T-helper 22 cell (primary cell): ENCODE results near the gene FXYD1.
"Not testable (repeated sequence)": the region's sequence is repeated elsewhere in the genome, so short reads cannot be mapped to it uniquely, and the experiment has no call there.

Source experiments
- DNase-seq: peaks from one replicate; pipeline ENCODE4 v3.0.0-alpha.2; 2020; ENCODE audit warnings: low read depth

FXYD1 gene

GRCh38 chr19:35143231-35143715 lies 4.6 kb downstream of the FXYD1 start, which contains the start of gene FXYD7:
Gene FXYD7, plus strand, starts transcription at chr19:35143255. Its CDS starts 79 bp downstream, at chr19:35143334.
- peak; percentile 17 for DNase-seq

- no peak for DNase-seq
Observed at GRCh38 chr19:35143818-35144217, 5.2 kb downstream of the FXYD1 start.

GRCh38 chr19:35144259-35144599 lies 5.6 kb downstream of the FXYD1 start:
- no peak for DNase-seq

GRCh38 chr19:35144600-35145436 lies 6.2 kb downstream of the FXYD1 start:
- peak; percentile 26 for DNase-seq

DNA sequence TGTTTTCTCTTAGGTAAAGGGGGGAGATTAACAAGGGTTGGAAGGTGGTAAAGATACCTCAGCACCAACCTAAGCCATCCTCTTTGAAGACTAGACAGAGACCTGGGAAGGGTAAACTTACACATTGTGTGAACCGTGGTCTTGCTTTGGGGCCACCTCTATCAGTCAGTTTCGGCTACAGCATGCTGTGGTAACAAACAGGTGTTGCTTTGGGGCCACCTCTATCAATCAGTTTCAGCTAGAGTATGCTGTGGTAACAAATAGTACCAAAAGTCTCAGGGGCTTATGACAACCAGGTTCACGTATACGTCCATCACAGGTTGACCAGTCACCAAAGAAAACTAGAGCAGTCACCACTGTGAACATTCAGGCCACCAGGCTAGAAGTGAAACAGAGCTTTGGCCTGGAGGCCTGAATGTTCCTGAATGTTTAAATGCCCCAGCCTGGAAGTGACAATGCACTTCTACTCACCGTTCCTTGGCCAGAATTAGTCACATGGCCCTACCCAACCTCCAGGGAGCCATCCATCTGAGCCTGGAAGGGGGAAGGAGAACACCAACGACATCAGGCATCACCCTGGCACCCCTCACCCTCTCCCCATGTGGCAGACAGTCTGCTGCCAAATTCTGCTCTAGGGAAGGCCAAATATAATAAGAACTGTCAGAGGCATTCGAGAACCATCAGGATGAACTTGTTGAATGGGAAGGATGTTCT lies 8.3 kb downstream of the FXYD1 start:
- no peak for DNase-seq

- DNase-seq: no peak
Observed at GRCh38 chr19:35149463-35149862, 10.8 kb downstream of the FXYD1 start.

DNA sequence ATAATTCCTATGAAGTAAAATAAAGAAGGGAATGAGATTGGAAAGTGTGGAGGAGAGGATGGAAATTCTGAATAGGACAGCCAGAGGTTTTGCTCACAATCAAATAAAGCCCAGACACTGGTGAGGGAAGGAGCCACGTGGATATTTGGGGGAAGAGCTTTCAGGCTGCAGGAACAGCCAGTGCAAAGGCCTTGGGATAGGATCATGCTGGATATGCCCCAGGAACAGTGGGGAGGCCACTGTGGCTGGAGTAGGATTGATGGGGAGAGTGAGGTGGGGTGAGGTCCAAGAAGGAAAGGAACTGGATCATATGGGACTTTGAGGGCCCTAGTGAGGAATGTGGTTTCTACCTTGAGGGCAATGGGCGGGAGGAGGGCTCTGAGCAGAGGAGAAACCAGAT lies 11.8 kb downstream of the FXYD1 start:
- DNase-seq: no peak

GRCh38 chr19:35151273-35152065 lies 12.8 kb downstream of the FXYD1 start:
- no peak for DNase-seq

- DNase-seq: not testable (repeated sequence)
Observed at GRCh38 chr19:35153129-35153522, 14.5 kb downstream of the FXYD1 start.

DNA sequence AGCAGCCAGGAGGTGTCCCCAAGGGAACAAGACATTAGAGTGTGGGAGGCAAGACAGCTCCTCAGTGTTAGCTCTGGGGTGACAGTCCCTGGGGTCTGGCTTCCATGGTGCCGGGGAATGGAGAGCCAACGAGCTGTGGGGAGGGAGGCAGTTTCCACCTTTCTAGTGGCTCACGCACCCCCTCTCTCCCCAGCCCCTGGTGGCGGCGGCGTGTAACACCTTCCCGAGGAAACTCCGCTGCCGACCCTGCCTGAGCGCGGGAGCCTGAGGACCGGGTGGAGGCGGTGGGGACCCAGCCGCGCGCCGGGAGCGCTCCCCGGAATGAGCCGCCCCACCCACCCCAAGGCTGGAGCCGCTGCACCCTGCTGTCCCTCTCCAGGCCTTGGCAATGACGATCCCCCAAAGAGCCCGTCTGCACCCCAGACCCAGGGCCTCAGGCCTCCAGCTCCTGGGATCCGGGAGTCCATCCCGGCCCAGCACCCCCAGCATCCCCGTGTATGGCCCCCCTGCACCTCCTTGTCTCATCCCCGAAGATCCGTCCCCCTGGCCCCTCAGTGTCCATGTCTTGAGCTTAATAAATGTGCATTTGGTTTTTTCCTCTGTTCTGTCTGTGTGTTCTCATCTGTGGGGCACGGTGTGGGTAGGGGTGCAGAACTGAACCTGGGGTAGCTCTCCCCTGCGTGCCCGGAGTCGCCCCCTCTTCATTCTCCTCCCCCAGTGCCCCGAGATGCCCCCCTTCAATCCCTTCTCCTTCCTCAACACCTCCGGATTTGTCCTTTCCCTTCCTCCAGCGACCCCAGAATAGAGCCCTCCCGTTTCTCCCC lies 15.3 kb downstream of the FXYD1 start:
- peak; percentile 48 for DNase-seq

DNA sequence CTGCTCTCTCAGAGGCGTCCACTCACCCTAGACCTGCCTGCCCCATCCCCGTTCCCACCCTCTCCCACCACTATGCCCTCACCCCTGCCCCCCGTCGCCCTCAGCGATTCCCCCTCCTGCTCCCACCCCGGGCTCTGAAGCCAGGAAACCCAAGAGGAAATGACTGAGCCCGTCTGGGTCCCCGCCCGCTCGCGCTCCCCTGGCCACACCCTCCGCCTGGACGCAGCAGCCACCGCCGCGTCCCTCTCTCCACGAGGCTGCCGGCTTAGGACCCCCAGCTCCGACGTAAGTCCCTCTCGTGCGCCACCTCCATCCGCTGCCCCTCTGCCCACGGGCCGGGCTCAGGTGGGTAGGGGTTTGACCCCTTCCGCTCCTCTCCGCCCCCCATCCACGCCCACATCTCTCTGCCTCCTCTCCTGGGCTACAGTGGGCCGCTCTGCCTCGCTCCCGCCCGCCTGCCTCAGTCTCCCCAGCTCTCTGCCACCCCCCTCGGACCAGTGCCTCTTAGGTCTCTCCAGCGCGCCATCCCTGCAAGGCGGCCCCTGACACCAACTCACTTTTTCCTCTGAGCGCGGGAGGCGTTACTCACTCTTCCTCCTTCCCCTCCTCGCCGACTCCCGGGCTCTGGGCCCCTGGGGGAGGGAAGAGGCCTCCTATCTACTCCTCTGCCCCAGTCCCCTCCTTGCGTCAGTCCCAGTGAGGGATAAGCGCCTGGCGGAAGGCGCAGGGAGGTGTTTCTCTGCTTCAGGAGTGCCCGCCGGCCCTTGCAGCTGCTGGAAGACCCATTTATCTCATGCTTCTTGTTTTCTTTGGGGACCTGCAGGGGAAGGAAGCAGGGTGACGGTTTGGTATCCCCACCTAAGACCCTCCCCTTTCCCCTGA lies 16.1 kb downstream of the FXYD1 start, which contains the start of gene FXYD5:
TSS of gene FXYD5 (plus strand) at position 211 of the 882 bp plus-strand sequence. CDS start 816 bp downstream, outside the sequence.
- peak; percentile 61 for DNase-seq

GRCh38 chr19:35155441-35155840 lies 16.8 kb downstream of the FXYD1 start:
- no peak for DNase-seq

DNA sequence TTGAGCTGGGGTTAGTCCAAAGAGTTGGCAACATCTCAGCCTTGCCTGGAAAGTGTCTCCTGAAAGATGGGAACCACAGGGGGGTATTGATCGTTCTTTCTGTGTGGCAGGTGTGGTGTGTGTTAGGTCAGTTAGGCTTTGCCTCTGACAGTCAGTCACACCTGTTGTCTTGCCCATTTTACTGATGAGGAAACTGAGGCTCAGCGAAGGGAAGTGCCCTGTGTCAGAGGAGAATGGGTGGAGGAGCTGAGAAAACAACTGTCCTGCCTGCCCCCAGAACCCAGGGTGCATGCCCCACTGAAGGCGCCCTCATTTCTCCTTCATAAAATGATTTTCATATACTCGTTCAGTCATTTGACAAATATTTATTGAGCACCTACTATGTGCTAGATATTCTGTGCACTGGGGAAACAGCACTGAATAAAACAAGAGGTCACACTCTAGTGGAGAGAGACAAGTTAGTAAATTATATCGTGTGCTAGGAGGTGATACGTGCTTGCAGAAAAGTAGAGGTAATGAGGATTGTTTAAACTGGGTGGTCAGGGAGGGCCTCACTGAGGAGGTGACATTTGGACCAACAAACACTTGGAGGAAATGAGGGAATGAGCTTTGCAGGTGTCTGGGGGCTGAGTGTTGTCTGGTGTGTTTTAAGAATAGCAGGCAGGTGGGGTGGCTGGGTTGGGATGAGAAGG lies 17.5 kb downstream of the FXYD1 start:
- DNase-seq: no peak

GRCh38 chr19:35156673-35157014 lies 18.0 kb downstream of the FXYD1 start:
- DNase-seq: no peak

- no peak for DNase-seq
Observed at GRCh38 chr19:35157431-35157830, 18.8 kb downstream of the FXYD1 start.

DNA sequence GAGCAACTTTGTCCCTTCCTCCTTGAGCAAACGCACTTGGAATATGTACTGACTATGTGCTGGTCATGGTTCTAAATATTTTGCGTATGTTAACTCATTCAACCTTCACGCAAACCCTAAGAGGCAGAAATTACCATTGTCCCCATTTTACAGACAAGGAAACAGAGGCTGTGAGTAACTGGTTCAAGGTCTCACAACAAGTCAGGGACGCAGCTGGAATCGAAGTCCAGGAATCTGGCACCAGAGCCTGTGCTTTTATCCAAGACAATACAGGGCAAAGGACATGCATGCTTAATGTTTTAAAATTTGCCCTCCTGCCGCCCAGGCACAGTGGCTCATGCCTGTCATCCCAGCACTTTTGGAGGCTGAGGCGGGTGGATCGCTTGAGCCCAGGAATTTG lies 21.0 kb downstream of the FXYD1 start:
- no peak for DNase-seq

DNA sequence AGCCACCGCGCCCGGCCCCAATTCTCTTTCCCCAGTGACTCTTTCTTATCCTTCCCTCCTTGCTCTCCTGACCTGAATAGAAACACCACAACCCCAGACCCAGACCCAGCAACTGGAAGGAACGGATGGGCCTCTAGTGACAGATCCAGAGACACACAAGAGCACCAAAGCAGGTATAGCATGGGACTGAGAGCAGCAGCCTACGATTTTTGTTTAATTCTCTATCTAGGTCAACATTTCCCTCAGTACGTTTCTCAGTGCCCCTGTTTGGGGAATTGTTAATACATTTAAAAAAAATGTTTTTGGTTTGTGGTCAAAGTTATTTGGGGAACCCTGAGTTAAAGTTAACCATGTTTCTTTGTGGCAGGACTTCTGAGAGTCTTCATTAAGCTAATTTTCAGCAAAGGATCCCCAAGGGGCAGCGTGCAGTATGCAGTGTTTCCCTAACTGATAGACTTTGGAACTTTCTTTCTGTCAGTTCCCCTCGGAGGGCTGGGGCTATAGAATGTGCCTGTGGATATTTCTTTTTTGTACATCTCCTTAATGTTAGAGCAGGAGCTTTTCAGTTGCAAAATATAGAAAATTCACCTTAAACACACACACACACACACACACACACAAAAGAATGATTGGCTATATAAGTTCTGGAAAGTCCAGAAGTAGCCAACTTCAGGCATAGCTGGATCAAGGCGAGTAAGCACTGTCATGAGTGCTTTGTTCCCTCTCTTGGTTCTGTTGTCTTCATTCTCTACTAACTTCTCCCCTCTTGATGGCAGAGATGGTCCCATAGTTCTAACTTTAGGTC lies 22.2 kb downstream of the FXYD1 start:
- no peak for DNase-seq

DNA sequence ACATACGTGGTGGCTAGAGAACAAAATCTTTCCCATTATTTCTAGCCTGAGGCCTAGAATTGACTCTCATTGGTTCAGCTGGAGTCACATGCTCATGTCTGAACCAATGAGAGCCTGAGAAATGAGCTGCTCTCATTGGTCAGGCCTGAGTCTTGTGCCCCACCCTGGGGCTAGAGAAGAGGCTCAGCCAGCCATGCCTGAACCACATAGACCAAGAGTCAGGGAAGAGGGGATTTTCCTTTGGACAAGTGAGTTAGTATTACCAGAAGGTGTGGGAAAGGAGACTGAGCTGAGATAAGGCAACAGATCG lies 22.8 kb downstream of the FXYD1 start:
- DNase-seq: no peak
